ENCODE data around the gene KIAA0232. TPM values are rescaled to one million over a fixed set of nuclear protein-coding genes. Genes with fewer than 3 reads are reported as not detected.

KIAA0232 gene
- total RNA-seq, 1 experiment from 2014 or later = 28.5 TPM

GRCh38 chr4:6892190-6892908, 109.8 kb downstream of the KIAA0232 start:
- no peaks in the 10 kb centered on the region for H4K20me1 ChIP-seq (ENCODE audit: control insufficient read depth, insufficient read depth, insufficient read length)
- H3K18ac ChIP-seq (ENCODE audit: insufficient read length, low read depth, low read length) = no peak overlapping the region
- no peak overlapping the region for H2BK20ac ChIP-seq (ENCODE audit: low read depth, low read length, poor library complexity, severe bottlenecking)
- H4K91ac ChIP-seq (ENCODE audit: insufficient read length, low read depth, low read length) = no peak overlapping the region
- Mint-ChIP-seq H3K27ac (no peak overlapping the region; a peak in 1 of 7 replicates), H3K9me3 (peaks cover 9 to 11% of the 10 kb centered on the region in 2 experiments; a peak in 4 of 5 replicates), H3K27me3 (ENCODE audit: low read depth) (peaks cover 4% of the 10 kb centered on the region; the same call in 1 of the 2 replicates), H3K36me3 (ENCODE audit: insufficient read depth in 1 of 3, low read depth in 3 of 3) (peaks cover 6 to 9% (median 8%) of the 10 kb centered on the region in 3 experiments; a peak in 5 of 7 replicates), H3K4me3 (no peak overlapping the region), H3K4me1 (peaks cover 0 to 10% of the 10 kb centered on the region in 2 experiments; a peak in 3 of 4 replicates)
- no peak overlapping the region for H3K14ac ChIP-seq (ENCODE audit: insufficient read depth, low read length)
- no peaks in the 10 kb centered on the region for H3K27me3 ChIP-seq (ENCODE audit: insufficient read depth, low read length)
- no peak overlapping the region for H3K9ac ChIP-seq (ENCODE audit: extremely low read depth, insufficient read length, low read length)
- H2BK120ac ChIP-seq (ENCODE audit: low read depth, low read length, poor library complexity, severe bottlenecking) = no peak overlapping the region
- H4K8ac ChIP-seq (replicated peaks; ENCODE audit: insufficient read length, low read depth, low read length) = no peak overlapping the region
- TF ChIP-seq CTCF (conservative IDR thresholded peaks at IDR 0.05) = peak; percentile 45; the same call in 2 of the 3 replicates
- no peak overlapping the region for H2BK12ac ChIP-seq (ENCODE audit: insufficient read length, low read depth, low read length)
- H3K27ac ChIP-seq (ENCODE audit: insufficient read length, low read depth, low read length) = no peak overlapping the region
- no peaks in the 10 kb centered on the region for H3K9me3 ChIP-seq (ENCODE audit: control insufficient read depth, low read depth, low read length)
- no peak overlapping the region for H3K4ac ChIP-seq (ENCODE audit: low read depth, low read length)
- no peak overlapping the region for H3K56ac ChIP-seq (ENCODE audit: insufficient read length, low read depth, low read length)
- H3K23me2 ChIP-seq (ENCODE audit: insufficient read length, low read depth, low read length, poor library complexity, severe bottlenecking) = no peaks in the 10 kb centered on the region
- no CpG with 5 or more reads among the region's 20 CpGs for WGBS (ENCODE audit: extremely low coverage, insufficient read length, low lambda C conversion rate)
- H3K4me1 ChIP-seq (ENCODE audit: insufficient read depth, low read length) = no peaks in the 10 kb centered on the region
- no peaks in the 10 kb centered on the region for H3K79me2 ChIP-seq (ENCODE audit: insufficient read depth, low read length)
- no peak overlapping the region for H2BK15ac ChIP-seq (ENCODE audit: low read depth, low read length)
- no peaks in the 10 kb centered on the region for H3K79me1 ChIP-seq (ENCODE audit: insufficient read depth, low read depth, low read length, poor library complexity, severe bottlenecking)
- H2BK5ac ChIP-seq (ENCODE audit: insufficient read length, low read length) = no peak overlapping the region
- no peak overlapping the region for H3K4me2 ChIP-seq (ENCODE audit: insufficient read depth, insufficient read length, low read length)
- no peak overlapping the region for H2AK5ac ChIP-seq (ENCODE audit: insufficient read length, low read length)
- DNase-seq = peak; percentile 74
- H2AFZ ChIP-seq (ENCODE audit: low read length) = no peak overlapping the region
- H3T11ph ChIP-seq (ENCODE audit: low read length) = no peak overlapping the region
- no peak overlapping the region for H3K23ac ChIP-seq (ENCODE audit: insufficient read length, low read depth, low read length)
- H4K5ac ChIP-seq (ENCODE audit: insufficient read length, low read depth, low read length) = no peak overlapping the region

Measured in H9 (cell line).